Upper lobe of left lung (tissue), 4 donors: ENCODE measurements around the gene CDH6.

Source experiments
- CTCF ChIP-seq, 6 experiments: fragments of 450-650 bp in 4 of 6; fragments of 200-600 bp in 2 of 6; sonication (generic) in 2 of 6; IDR thresholded peaks; one replicate each; pipeline ENCODE4 v1.5.1; 2016 to 2019; ENCODE audit warnings: antibody characterized with exemption in 6 of 6
- EP300 ChIP-seq, 4 donors: sonication (generic); formaldehyde crosslinking; IDR thresholded peaks; one replicate each; pipeline ENCODE4 v1.5.1; 2017; ENCODE audit warnings: antibody characterized with exemption in 4 of 4, control low read depth in 2 of 4
- POLR2A ChIP-seq, 4 donors: fragments of 450-650 bp; IDR thresholded peaks; one replicate each; pipeline ENCODE4 v1.5.1; 2016 to 2017; ENCODE audit warnings: antibody characterized with exemption in 4 of 4, mild to moderate bottlenecking in 2 of 4
- POLR2AphosphoS5 ChIP-seq, 2 donors: sonication (generic); formaldehyde crosslinking; IDR thresholded peaks; one replicate each; pipeline ENCODE4 v1.5.1; 2017; ENCODE audit warnings: antibody characterized with exemption in 2 of 2

- no peak for TF ChIP-seq POLR2AphosphoS5 (IDR thresholded peaks at IDR 0.05)
- no peak for TF ChIP-seq CTCF (IDR thresholded peaks at IDR 0.05)
- no peak for TF ChIP-seq POLR2A (IDR thresholded peaks at IDR 0.05)
- TF ChIP-seq EP300 (IDR thresholded peaks at IDR 0.05), result no peak
Observed at GRCh38 chr5:31301833-31302232, 108.3 kb downstream of the CDH6 start.
